ENCODE results near the gene COL25A1.
A peak's percentile ranks its signal among the peaks of the same experiment; 100 is the strongest.
"Not testable (repeated sequence)": the region's sequence is repeated elsewhere in the genome, so short reads cannot be mapped to it uniquely, and the experiment has no call there.

COL25A1 gene

GRCh38 chr4:109091727-109092409, 210.6 kb downstream of the COL25A1 start:
- in situ Hi-C loops (cut with MboI; ENCODE audit: low pct_unique_long_range_greater_than_20kb, low sequenced_read_pairs), result no loop called here
- DNase-seq, result no peak

DNA sequence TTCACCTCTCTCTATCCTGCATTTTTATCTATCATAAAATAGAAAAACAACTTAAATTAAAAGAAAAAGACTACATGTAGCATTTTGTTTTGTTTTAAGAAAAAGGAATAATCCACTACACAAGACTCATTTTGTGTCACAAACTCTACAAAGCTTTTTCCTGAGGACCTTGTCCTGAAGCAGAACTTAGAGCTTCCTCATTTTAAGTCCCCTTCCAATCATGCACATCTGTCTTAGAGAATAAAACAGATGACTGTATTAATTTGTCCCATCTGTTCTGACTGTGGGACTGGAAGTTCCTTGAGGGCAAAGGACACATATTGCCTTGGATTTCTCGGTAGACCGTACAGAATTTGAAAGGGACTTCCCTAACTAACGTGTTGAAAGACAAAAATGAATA, 218.5 kb downstream of the COL25A1 start:
- peak; percentile 51 for DNase-seq
- in situ Hi-C loops (cut with MboI; ENCODE audit: low pct_unique_long_range_greater_than_20kb, low sequenced_read_pairs), result no loop called here

- in situ Hi-C loops (cut with MboI; ENCODE audit: low pct_unique_long_range_greater_than_20kb, low sequenced_read_pairs), result no loop called here
- DNase-seq, result peak; percentile 41
Measured at GRCh38 chr4:109079731-109080130, 222.7 kb downstream of the COL25A1 start.

DNA sequence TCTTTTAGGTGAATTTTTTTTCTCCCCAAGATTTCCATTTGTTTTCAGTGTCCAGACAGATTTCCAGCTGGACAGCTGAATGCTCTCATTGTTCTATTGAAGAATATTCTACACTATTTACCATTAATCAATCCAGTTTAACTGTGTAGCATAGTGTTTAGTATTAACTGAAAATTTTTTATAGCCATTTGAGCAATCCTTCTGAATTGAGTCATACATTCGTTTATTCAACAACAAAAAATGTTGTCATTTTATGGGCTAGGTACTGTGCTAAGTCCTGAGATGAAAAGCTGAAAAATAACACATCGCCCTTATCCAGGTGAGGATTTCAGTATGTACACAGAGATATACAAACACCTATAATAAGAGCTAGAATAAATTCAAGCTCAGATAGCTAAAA, 223.3 kb downstream of the COL25A1 start:
- in situ Hi-C loops (cut with MboI; ENCODE audit: low pct_unique_long_range_greater_than_20kb, low sequenced_read_pairs), result no loop called here

DNA sequence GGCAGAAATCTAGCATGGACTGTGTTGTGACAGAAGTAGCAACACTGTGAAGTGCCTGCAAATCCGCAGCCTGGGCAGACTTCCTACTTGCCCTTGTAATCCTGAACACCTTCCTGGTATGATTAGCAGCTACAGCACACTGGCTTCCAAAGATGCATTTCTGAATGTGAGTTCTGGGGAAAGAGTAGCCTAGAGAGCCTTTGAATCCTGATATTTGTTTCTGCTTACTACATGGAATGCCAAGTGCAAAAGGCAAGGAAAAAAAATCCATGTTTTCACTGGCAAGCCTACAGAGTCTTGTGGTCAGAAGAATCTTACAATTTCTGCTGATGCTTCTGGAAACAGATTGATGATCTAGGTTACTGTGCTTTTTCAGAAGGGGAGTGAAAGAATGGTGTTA, 223.7 kb downstream of the COL25A1 start:
- no peak for DNase-seq
- in situ Hi-C loops (cut with MboI; ENCODE audit: low pct_unique_long_range_greater_than_20kb, low sequenced_read_pairs), result no loop called here

More for the DNA sequence above, 223.3 kb downstream of the COL25A1 start:
- no peak for DNase-seq

GRCh38 chr4:109077505-109077904, 225.0 kb downstream of the COL25A1 start:
- in situ Hi-C loops (cut with MboI; ENCODE audit: low pct_unique_long_range_greater_than_20kb, low sequenced_read_pairs), result no loop called here
- DNase-seq, result no peak

DNA sequence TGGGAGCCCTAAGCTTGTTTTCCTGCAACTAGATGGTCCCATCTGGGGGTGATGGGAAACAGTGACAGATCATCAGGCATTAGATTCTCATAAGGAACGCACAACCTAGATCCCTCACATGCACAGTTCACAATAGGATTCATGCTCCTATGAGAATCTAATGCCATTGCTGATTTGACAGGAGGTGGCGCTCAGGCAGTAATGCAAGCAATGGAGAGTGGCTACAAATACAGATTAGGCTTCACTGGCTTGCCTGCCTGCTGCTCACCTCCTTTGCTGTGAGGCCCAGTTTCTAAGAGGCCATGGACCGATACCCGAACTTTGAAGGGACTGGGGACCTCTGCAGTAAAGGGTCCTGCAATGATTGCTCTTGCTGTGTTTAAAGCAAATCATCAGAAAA, 225.7 kb downstream of the COL25A1 start:
- in situ Hi-C loops (cut with MboI; ENCODE audit: low pct_unique_long_range_greater_than_20kb, low sequenced_read_pairs); DNase-seq: not testable (repeated sequence)

DNA sequence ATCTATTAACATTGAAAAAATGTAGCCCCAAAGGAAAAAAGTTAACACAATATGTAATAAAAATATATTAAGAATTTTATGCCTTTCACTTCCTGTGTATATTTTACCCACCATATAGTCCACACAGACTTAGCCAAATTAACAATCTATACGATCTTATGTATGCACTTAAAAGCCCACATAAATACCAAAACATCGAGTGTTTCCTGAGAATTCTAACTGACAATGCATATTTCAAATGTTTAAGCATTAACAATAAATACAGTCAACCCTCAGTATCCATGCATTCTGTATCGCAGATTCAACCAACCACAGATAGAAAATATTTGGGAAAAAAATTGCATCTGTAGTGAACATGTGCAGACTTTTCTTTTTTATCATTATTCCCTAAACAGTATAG, 226.8 kb downstream of the COL25A1 start:
- in situ Hi-C loops (cut with MboI; ENCODE audit: low pct_unique_long_range_greater_than_20kb, low sequenced_read_pairs), result no loop called here
- no peak for DNase-seq

GRCh38 chr4:109072595-109072994, 229.9 kb downstream of the COL25A1 start:
- peak; percentile 82 for DNase-seq
- in situ Hi-C loops (cut with MboI; ENCODE audit: low pct_unique_long_range_greater_than_20kb, low sequenced_read_pairs), result no loop called here

DNA sequence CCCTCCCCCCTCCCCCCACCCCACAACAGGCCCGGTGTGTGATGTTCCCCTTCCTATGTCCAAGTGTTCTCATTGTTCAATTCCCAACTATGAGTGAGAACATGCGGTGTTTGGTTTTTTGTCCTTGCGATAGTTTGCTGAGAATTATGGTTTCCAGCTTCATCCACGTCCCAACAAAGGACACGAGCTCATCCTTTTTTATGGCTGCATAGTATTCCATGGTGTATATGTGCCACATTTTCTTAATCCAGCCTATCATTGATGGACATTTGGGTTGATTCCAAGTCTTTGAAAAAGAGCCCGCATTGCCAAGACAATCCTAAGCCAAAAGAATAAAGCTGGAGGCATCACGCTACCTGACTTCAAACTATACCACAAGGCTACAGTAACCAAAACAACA, 231.8 kb downstream of the COL25A1 start:
- in situ Hi-C loops (cut with MboI; ENCODE audit: low pct_unique_long_range_greater_than_20kb, low sequenced_read_pairs), result not testable (repeated sequence)

GRCh38 chr4:109067508-109068235, 234.8 kb downstream of the COL25A1 start:
- DNase-seq, result no peak
- in situ Hi-C loops (cut with MboI; ENCODE audit: low pct_unique_long_range_greater_than_20kb, low sequenced_read_pairs), result no loop called here

More for the DNA sequence above, 231.8 kb downstream of the COL25A1 start:
- not testable (repeated sequence) for DNase-seq

DNA sequence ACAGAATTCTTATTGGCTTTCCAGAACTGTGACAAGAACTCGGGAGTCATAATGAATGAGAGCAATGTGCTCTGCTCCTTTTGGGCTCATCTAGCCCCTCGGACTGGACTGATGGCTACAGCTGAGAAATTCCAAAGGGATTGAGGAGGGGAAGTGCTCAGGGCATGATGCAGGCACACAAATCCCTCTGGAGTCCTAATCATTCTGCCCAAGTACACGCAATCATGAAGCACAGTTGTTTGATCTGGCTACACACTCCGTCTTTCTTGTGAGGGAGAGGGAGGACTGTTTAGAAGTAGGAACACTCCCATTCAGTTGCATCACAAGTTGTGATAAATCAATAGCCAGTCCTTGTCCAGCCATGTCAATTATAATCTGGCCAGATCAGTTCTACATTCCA, 237.5 kb downstream of the COL25A1 start:
- no peak for DNase-seq
- in situ Hi-C loops (cut with MboI; ENCODE audit: low pct_unique_long_range_greater_than_20kb, low sequenced_read_pairs), result no loop called here

GRCh38 chr4:109053257-109053656, 249.2 kb downstream of the COL25A1 start:
- in situ Hi-C loops (cut with MboI; ENCODE audit: low pct_unique_long_range_greater_than_20kb, low sequenced_read_pairs), result no loop called here
- no peak for DNase-seq

DNA sequence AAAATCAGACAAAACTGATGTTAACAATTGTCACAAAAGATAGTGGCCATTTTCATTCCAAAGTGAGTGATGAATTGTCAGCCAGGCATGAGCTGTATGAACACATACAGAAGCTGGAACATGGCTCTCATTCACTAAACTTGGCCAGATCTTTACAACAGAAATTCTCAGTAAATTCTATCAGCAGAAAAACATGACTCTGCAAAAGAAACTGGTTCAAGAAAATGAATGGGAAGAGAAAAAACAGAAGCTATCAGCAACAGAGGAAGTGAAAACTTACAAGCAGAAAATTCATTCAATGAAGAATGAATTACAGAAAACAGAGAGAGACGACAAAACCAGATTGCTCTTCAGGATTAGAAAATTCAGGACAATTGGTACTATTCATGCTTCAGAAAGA, 249.6 kb downstream of the COL25A1 start:
- peak; percentile 50 for DNase-seq
- in situ Hi-C loops (cut with MboI; ENCODE audit: low pct_unique_long_range_greater_than_20kb, low sequenced_read_pairs), result no loop called here

DNA sequence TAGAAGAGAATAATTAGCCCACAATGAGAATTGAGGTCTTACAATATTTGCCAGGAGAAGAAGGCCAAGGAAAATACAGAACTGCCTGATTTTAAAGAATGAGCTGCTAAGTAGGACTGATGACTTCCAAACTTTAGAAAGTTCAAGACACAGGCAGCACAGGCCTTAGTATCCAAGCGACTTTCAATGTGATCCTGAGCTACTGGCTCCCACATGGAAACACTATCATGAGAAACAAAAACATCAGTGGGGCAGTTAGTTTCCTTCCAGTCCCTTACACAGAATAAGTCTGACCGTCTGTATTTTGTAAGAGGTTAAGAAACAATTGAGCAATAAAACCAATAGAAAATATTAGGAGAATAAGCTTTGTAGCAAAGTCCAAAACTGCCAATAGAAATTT, 251.4 kb downstream of the COL25A1 start:
- in situ Hi-C loops (cut with MboI; ENCODE audit: low pct_unique_long_range_greater_than_20kb, low sequenced_read_pairs), result no loop called here

GRCh38 chr4:109049926-109050325, 252.5 kb downstream of the COL25A1 start:
- in situ Hi-C loops (cut with MboI; ENCODE audit: low pct_unique_long_range_greater_than_20kb, low sequenced_read_pairs), result no loop called here
- no peak for DNase-seq

More for the DNA sequence above, 251.4 kb downstream of the COL25A1 start:
- DNase-seq, result no peak

DNA sequence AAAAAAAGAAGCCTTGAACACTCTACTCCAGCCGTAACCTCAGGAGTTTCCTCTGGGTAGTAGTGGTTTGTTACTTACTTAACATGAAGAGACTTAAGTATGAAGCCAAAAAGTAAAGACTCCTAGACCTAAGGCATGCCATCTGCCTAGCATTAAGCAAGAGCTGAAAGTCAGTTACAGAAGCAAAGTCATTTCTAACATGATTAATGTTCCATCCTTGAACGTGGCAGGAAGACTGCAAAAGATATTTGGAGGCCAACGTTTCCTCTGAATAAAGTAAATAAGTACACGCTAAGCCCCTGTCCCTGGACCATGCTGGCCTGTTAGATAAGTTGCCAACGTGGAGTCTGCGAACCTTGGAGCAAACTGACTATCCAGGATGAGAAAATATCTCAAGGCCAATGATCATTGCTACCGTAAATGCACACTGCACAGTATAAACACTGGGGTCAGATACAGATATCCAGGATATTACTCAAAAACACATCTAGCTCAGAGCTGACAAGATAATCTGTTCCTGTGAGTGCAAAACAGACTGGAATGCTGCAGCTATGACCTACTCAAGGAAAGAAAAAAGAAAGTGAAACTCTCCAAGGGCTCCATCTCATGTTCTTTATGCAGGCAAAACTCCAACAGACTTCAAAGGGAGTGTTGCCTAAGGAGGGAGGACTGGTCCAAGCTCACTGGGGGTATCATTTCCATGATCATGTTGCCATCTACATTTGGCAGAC, 255.8 kb downstream of the COL25A1 start:
- DNase-seq, result peak; percentile 79
- in situ Hi-C loops (cut with MboI; ENCODE audit: low pct_unique_long_range_greater_than_20kb, low sequenced_read_pairs), result no loop called here

DNA sequence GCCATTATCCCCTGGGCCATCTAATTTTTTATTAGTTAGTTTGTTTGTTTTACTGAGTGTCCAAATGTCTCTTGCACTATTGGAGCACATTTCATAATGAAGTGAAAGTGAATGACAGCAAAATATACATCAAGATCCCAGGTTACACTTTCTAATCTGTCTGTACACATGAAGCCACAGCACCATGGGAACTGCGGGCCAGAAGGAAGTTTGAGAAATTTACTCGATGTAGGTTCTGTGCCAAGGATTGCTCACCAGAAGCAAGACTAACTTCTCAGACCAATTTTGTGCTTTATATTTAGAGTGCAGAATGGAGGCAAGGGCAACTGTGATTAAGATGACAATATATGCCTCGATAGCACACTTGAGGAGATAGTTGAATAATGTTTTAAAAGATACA, 258.0 kb downstream of the COL25A1 start:
- peak; percentile 21 for DNase-seq

GRCh38 chr4:109043286-109043685, 259.2 kb downstream of the COL25A1 start:
- DNase-seq, result no peak
- in situ Hi-C loops (cut with MboI; ENCODE audit: low pct_unique_long_range_greater_than_20kb, low sequenced_read_pairs), result no loop called here

More for the DNA sequence above, 258.0 kb downstream of the COL25A1 start:
- in situ Hi-C loops (cut with MboI; ENCODE audit: low pct_unique_long_range_greater_than_20kb, low sequenced_read_pairs), result no loop called here

Data from KBM-7 (cell line).